Neural crest cell (in vitro differentiated cells): ENCODE data around the gene AKR1C8. TPM values are rescaled to one million over a fixed set of nuclear protein-coding genes. Genes with fewer than 3 reads are reported as not detected.

ENCODE experiments used
- DNase-seq: peaks from one replicate; pipeline ENCODE4 v3.0.0; 2021; ENCODE audit warnings: low read depth, mixed read lengths, low spot score
- H3K27ac Mint-ChIP-seq: one replicate; pipeline ENCODE4 v1.8.0; 2021; ENCODE audit warnings: mild to moderate bottlenecking, mixed read lengths; ENCODE audit not compliant: unreplicated experiment
- H3K27me3 Mint-ChIP-seq: 2 replicates; pipeline ENCODE4 v1.8.0; 2021; ENCODE audit warnings: low read depth, mild to moderate bottlenecking, mixed read lengths
- H3K36me3 Mint-ChIP-seq: 2 replicates; pipeline ENCODE4 v1.8.0; 2021; ENCODE audit warnings: low read depth, mild to moderate bottlenecking, mixed read lengths
- H3K4me1 Mint-ChIP-seq: 2 replicates; pipeline ENCODE4 v1.8.0; 2021; ENCODE audit warnings: mixed read lengths
- H3K4me3 Mint-ChIP-seq: one replicate; pipeline ENCODE4 v1.8.0; 2021; ENCODE audit warnings: mild to moderate bottlenecking, mixed read lengths
- H3K9me3 Mint-ChIP-seq: 2 replicates; pipeline ENCODE4 v1.8.0; 2021; ENCODE audit warnings: mixed read lengths
- CTCF ChIP-seq: fragments of 200-600 bp; sonication (generic); conservative IDR thresholded peaks from 2 replicates; pipeline ENCODE4 v1.5.0; 2021; ENCODE audit warnings: antibody characterized with exemption, mild to moderate bottlenecking
- total RNA-seq: library from RNA; stranded (reverse); gene quantifications from 2 replicates; pipeline ENCODE4 v1.2.1, GENCODE V29; 2021

AKR1C8 gene
- total RNA-seq, 1 donor from 2014 or later = not detected

GRCh38 chr10:5198386-5198785, 13.4 kb upstream of the AKR1C8 start:
- no peak for TF ChIP-seq CTCF
- H3K4me1 Mint-ChIP-seq = no peaks in the 10 kb centered on the region
- H3K27me3 Mint-ChIP-seq = no peaks in the 10 kb centered on the region

GRCh38 chr10:5196702-5197113, 11.8 kb upstream of the AKR1C8 start, which contains the start of gene AKR1C4:
Gene AKR1C4 (plus strand): TSS chr10:5196837. CDS start chr10:5196868, 31 bp downstream.
- no peak for TF ChIP-seq CTCF
- Mint-ChIP-seq H3K27ac (no peak within 1 kb of the TSS), H3K27me3 (no peaks in the 10 kb centered on the region), H3K36me3 (peaks cover 3% of the 10 kb centered on the region), H3K4me3 (no peak within 1 kb of the TSS), H3K4me1 (no peaks in the 10 kb centered on the region), H3K9me3 (peaks cover 14% of the 10 kb centered on the region)
- DNase-seq = no peak

More at GRCh38 chr10:5198386-5198785, 13.4 kb upstream of the AKR1C8 start:
- Mint-ChIP-seq H3K27ac (no peak overlapping the region), H3K4me3 (no peak overlapping the region), H3K9me3 (peaks cover 11% of the 10 kb centered on the region), H3K36me3 (peaks cover 5% of the 10 kb centered on the region)
- DNase-seq = no peak

- peaks cover 8% of the 10 kb centered on the region for H3K9me3 Mint-ChIP-seq
- H3K4me3 Mint-ChIP-seq = no peak overlapping the region
- no peak for TF ChIP-seq CTCF
- H3K27ac Mint-ChIP-seq = no peak overlapping the region
- H3K36me3 Mint-ChIP-seq = no peaks in the 10 kb centered on the region
- no peaks in the 10 kb centered on the region for H3K4me1 Mint-ChIP-seq
- H3K27me3 Mint-ChIP-seq = no peaks in the 10 kb centered on the region
- no peak for DNase-seq
Observed at GRCh38 chr10:5195727-5196374, 10.9 kb upstream of the AKR1C8 start.

GRCh38 chr10:5194431-5194830, 9.5 kb upstream of the AKR1C8 start:
- no peaks in the 10 kb centered on the region for H3K27me3 Mint-ChIP-seq
- DNase-seq = no peak
- no peak for TF ChIP-seq CTCF
- no peak overlapping the region for H3K4me3 Mint-ChIP-seq
- H3K4me1 Mint-ChIP-seq = no peaks in the 10 kb centered on the region
- peaks cover 13% of the 10 kb centered on the region for H3K9me3 Mint-ChIP-seq
- H3K36me3 Mint-ChIP-seq = no peaks in the 10 kb centered on the region
- no peak overlapping the region for H3K27ac Mint-ChIP-seq

- no peak overlapping the region for H3K4me3 Mint-ChIP-seq
- H3K4me1 Mint-ChIP-seq = no peaks in the 10 kb centered on the region
- no peak for TF ChIP-seq CTCF
- H3K9me3 Mint-ChIP-seq = peaks cover 18% of the 10 kb centered on the region
- no peaks in the 10 kb centered on the region for H3K36me3 Mint-ChIP-seq
- no peaks in the 10 kb centered on the region for H3K27me3 Mint-ChIP-seq
- DNase-seq = no peak
- no peak overlapping the region for H3K27ac Mint-ChIP-seq
Observed at GRCh38 chr10:5188358-5188757, 3.4 kb upstream of the AKR1C8 start.
